GM19468 (cell line): ENCODE data around the gene VAV1.

Experiments used
- ATAC-seq: cut with Tn5 transposase; IDR thresholded peaks from one replicate; pipeline ENCODE4 v1.9.1; 2021; ENCODE audit warnings: mild to moderate bottlenecking, moderate library complexity, moderate number of reproducible peaks; ENCODE audit not compliant: unreplicated experiment; ENCODE audit errors: extremely low read depth

Gene VAV1

GRCh38 chr19:6772028-6772865, at the start of gene VAV1:
VAV1 (plus strand) TSS chr19:6772708; CDS start chr19:6772808, 100 bp downstream.
- no peak for ATAC-seq

- ATAC-seq = no peak
Observed at GRCh38 chr19:6723108-6723618, 49.3 kb upstream of the VAV1 start.

GRCh38 chr19:6723738-6724137, 48.8 kb upstream of the VAV1 start:
- ATAC-seq = no peak

GRCh38 chr19:6724631-6725492, 47.6 kb upstream of the VAV1 start:
- ATAC-seq = no peak

- ATAC-seq = no peak
Observed at GRCh38 chr19:6725513-6726231, 46.8 kb upstream of the VAV1 start.

- no peak for ATAC-seq
Observed at GRCh38 chr19:6728346-6728745, 44.2 kb upstream of the VAV1 start.

- ATAC-seq = no peak
Observed at GRCh38 chr19:6729573-6730152, 42.8 kb upstream of the VAV1 start.

GRCh38 chr19:6730153-6730804, 42.2 kb upstream of the VAV1 start:
- no peak for ATAC-seq

GRCh38 chr19:6730941-6731670, 41.4 kb upstream of the VAV1 start:
- ATAC-seq = no peak

- no peak for ATAC-seq
Observed at GRCh38 chr19:6731822-6732221, 40.7 kb upstream of the VAV1 start.

GRCh38 chr19:6732803-6733337, 39.6 kb upstream of the VAV1 start:
- no peak for ATAC-seq

GRCh38 chr19:6733338-6734095, 39.0 kb upstream of the VAV1 start:
- no peak for ATAC-seq

- no peak for ATAC-seq
Observed at GRCh38 chr19:6734096-6734696, 38.3 kb upstream of the VAV1 start.

GRCh38 chr19:6735181-6735911, 37.2 kb upstream of the VAV1 start:
- no peak for ATAC-seq

GRCh38 chr19:6736169-6736916, 36.2 kb upstream of the VAV1 start:
- ATAC-seq = no peak

- ATAC-seq = no peak
Observed at GRCh38 chr19:6736917-6737283, 35.6 kb upstream of the VAV1 start.
